Common myeloid progenitor, CD34-positive (primary cell): ENCODE measurements around the gene LSM14A.
"Not testable (repeated sequence)": the region's sequence is repeated elsewhere in the genome, so short reads cannot be mapped to it uniquely, and the experiment has no call there.

Experiments
- CTCF ChIA-PET: fragments of 350-600 bp; sonication (Branson Sonifier 250); formaldehyde crosslinking; loops from one replicate; lab custom pipeline; 2021; ENCODE audit warnings: antibody characterized with exemption; lab: Charles Lee
- POLR2A ChIA-PET: fragments of 350-600 bp; sonication (Branson Sonifier 250); formaldehyde crosslinking; loops from one replicate; lab custom pipeline; 2021; ENCODE audit warnings: antibody characterized with exemption; lab: Charles Lee
- DNase-seq, 3 donors: peaks; one replicate each; pipeline versions ENCODE4 v3.0.0 to v3.0.0-alpha.2; 2013
- H3K27ac ChIP-seq, 2 experiments: 1 replicate in 1 of 2; 2 replicates in 1 of 2; pipeline ENCODE4 v1.7.0; 2013; ENCODE audit warnings: inconsistent platforms in 2 of 2, low read length in 2 of 2, mild to moderate bottlenecking in 2 of 2, low read depth in 1 of 2, moderate library complexity in 1 of 2; ENCODE audit not compliant: severe bottlenecking in 2 of 2, insufficient read depth in 1 of 2, poor library complexity in 1 of 2
- H3K27me3 ChIP-seq, 5 experiments: replicated peaks in 2 of 5; 1 replicate in 3 of 5; 2 replicates in 2 of 5; pipeline versions ENCODE4 v1.6.1 to v1.7.0; 2013; ENCODE audit warnings: low read length in 4 of 5, mild to moderate bottlenecking in 2 of 5, moderate library complexity in 2 of 5, inconsistent platforms in 1 of 5; ENCODE audit not compliant: insufficient read depth in 5 of 5, control insufficient read depth in 4 of 5
- H3K36me3 ChIP-seq, 4 experiments: 1 replicate in 2 of 4; 2 replicates in 2 of 4; pipeline versions ENCODE4 v1.6.1 to v1.7.0; 2013; ENCODE audit warnings: low read length in 3 of 4, control low read depth in 1 of 4, mild to moderate bottlenecking in 1 of 4; ENCODE audit not compliant: control insufficient read depth in 4 of 4, insufficient read depth in 4 of 4
- H3K4me1 ChIP-seq, 4 experiments: 1 replicate in 3 of 4; 2 replicates in 1 of 4; pipeline versions ENCODE4 v1.6.1 to v1.7.1; 2013; ENCODE audit warnings: low read length in 3 of 4, mild to moderate bottlenecking in 3 of 4, control low read depth in 1 of 4, inconsistent platforms in 1 of 4, moderate library complexity in 1 of 4; ENCODE audit not compliant: control insufficient read depth in 4 of 4, insufficient read depth in 4 of 4; ENCODE audit errors: control extremely low read depth in 1 of 4
- H3K4me3 ChIP-seq, 7 experiments: 1 replicate in 4 of 7; 2 replicates in 3 of 7; pipeline versions ENCODE4 v1.5.1 to v1.7.0; 2013; ENCODE audit warnings: mild to moderate bottlenecking in 7 of 7, low read length in 6 of 7, moderate library complexity in 6 of 7, inconsistent platforms in 2 of 7, low read depth in 2 of 7, control low read depth in 1 of 7; ENCODE audit not compliant: insufficient read depth in 4 of 7, control insufficient read depth in 1 of 7; ENCODE audit errors: extremely low read depth in 1 of 7
- H3K9me3 ChIP-seq, 5 experiments: 1 replicate in 4 of 5; 2 replicates in 1 of 5; pipeline versions ENCODE4 v1.6.1 to v1.7.1; 2013; ENCODE audit warnings: low read length in 4 of 5, mild to moderate bottlenecking in 2 of 5, inconsistent platforms in 1 of 5, low read depth in 1 of 5, moderate library complexity in 1 of 5; ENCODE audit not compliant: control insufficient read depth in 4 of 5, insufficient read depth in 2 of 5; ENCODE audit errors: control extremely low read depth in 1 of 5
- WGBS: methylation state at CpG from one replicate; pipeline ENCODE4 v1.1.5; 2013; ENCODE audit not compliant: insufficient coverage; 5-methylcytosine and 5-hydroxymethylcytosine counted together

Gene LSM14A

DNA sequence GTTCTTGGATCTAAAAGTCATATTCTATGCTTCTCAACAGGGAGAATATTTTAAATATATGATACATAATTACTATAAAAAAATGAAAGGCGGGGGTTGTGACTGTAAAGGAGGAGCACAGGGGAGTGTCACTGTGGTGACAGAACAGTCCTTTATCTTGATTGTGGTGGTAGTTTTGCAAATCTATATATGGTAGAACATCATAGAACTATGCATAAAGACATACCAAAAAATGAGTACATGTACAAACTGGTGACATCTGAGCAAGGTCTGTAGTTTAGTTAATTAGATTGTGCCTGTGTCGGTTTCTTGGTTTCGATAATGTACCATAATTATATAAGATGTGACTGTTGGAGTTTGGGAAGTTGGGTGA, 43.3 kb downstream of the LSM14A start:
- ChIA-PET POLR2A (interaction anchor here (0.7 kb wide), 1 partner anchor 31 kb away, joined by 4 read pairs; no protein-coding TSS in a partner anchor), CTCF (no interaction called here)
- Histone ChIP-seq H3K27me3 (no peaks in the 10 kb centered on the region), H3K9me3 (no peaks in the 10 kb centered on the region), H3K36me3 (peaks cover 16 to 48% (median 30%) of the 10 kb centered on the region in 4 experiments), H3K4me1 (peaks cover 9 to 17% (median 15%) of the 10 kb centered on the region in 4 experiments), H3K4me3 (no peak overlapping the region), H3K27ac (no peak overlapping the region)
- no peak for DNase-seq
- no CpG with 5 or more reads among the region's 3 CpGs for WGBS

GRCh38 chr19:34216745-34217219, 44.5 kb downstream of the LSM14A start:
- DNase-seq, POLR2A ChIA-PET, H3K4me3 ChIP-seq, H3K9me3 ChIP-seq, H3K27ac ChIP-seq, H3K27me3 ChIP-seq: not testable (repeated sequence)
- 98% methylated on average over 5 of the region's 14 CpGs for WGBS
- peaks cover 9 to 17% (median 15%) of the 10 kb centered on the region in 4 experiments for H3K4me1 ChIP-seq
- CTCF ChIA-PET, result interaction anchor here (0.6 to 0.7 kb wide), 2 partner anchors 44 to 182 kb away, joined by 3 read pairs; no protein-coding TSS in a partner anchor
- peaks cover 18 to 50% (median 34%) of the 10 kb centered on the region in 4 experiments for H3K36me3 ChIP-seq

GRCh38 chr19:34217952-34218817, 45.9 kb downstream of the LSM14A start:
- Histone ChIP-seq H3K4me1 (peaks cover 9 to 17% (median 15%) of the 10 kb centered on the region in 4 experiments), H3K36me3 (peaks cover 25 to 52% (median 41%) of the 10 kb centered on the region in 4 experiments), H3K27me3 (no peaks in the 10 kb centered on the region), H3K4me3 (peak overlapping the region in 1 of 7 experiments; percentile 42), H3K9me3 (no peaks in the 10 kb centered on the region), H3K27ac (no peak overlapping the region)
- DNase-seq, result peak; percentile 85 to 94 (median 94)
- CTCF ChIA-PET, result interaction anchor here (1.2 kb wide), 1 partner anchor 421 kb away, joined by 3 read pairs; the partner anchor contains the start of gene KCTD15
- POLR2A ChIA-PET, result interaction anchor here (0.7 kb wide), 1 partner anchor 55 kb away, joined by 4 read pairs; no protein-coding TSS in a partner anchor
- 52% methylated on average over 12 of the region's 18 CpGs for WGBS

- H3K27me3 ChIP-seq, result no peaks in the 10 kb centered on the region
- H3K27ac ChIP-seq, result no peak overlapping the region
- 100% methylated on average over 1 of the region's 2 CpGs for WGBS
- peaks cover 9 to 17% (median 15%) of the 10 kb centered on the region in 4 experiments for H3K4me1 ChIP-seq
- H3K36me3 ChIP-seq, result peaks cover 25 to 57% (median 45%) of the 10 kb centered on the region in 4 experiments
- ChIA-PET POLR2A (no interaction called here), CTCF (interaction anchor here (1.0 to 1.3 kb wide), 3 partner anchors 10 to 422 kb away, joined by 3 to 4 read pairs (median 3); partner anchors contain the start of gene KCTD15)
- no peaks in the 10 kb centered on the region for H3K9me3 ChIP-seq
- no peak for DNase-seq
- H3K4me3 ChIP-seq, result peak overlapping the region in 1 of 7 experiments; percentile 42
Observed at GRCh38 chr19:34218818-34219164, 46.5 kb downstream of the LSM14A start.

DNA sequence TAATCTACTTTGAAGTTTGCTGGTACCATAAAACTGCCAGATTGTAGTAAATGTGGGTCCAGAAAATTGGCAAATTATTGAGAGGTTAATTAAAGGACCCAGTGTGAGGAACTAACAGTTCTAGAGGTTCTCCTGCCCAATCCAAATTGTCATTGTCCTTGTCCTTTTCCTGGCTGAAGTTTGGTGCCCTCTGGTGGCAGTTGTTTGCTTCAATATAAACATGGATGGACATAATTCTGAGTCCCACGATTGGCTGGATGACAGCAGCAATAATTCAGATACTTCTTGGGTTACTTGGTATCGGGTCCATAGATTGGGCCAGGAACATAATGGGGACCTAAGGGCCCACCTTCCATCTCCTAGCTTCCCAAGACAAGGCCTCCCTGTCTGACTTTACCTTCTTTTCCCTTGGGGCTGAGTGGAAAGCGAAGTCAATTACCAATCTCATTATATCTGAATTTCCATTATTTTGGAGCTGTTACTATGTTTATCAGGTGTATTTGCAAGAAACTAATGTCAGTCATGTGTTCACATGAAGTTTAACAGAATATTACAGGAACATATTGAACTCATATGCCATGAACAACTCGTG, 48.3 kb downstream of the LSM14A start:
- POLR2A ChIA-PET, result interaction anchor here (0.6 kb wide), 1 partner anchor 47 kb away, joined by 3 read pairs; no protein-coding TSS in a partner anchor
- Histone ChIP-seq H3K9me3 (no peaks in the 10 kb centered on the region), H3K27ac (no peak overlapping the region), H3K4me1 (peaks cover 15 to 32% (median 25%) of the 10 kb centered on the region in 4 experiments), H3K4me3 (no peak overlapping the region), H3K36me3 (peaks cover 30 to 59% (median 47%) of the 10 kb centered on the region in 4 experiments), H3K27me3 (no peaks in the 10 kb centered on the region)
- CTCF ChIA-PET, result interaction anchor here (0.7 to 1.4 kb wide), 6 partner anchors 11 to 177 kb away, joined by 3 to 5 read pairs (median 4); no protein-coding TSS in a partner anchor
- 100% methylated on average over 1 of the region's 4 CpGs for WGBS
- peak; percentile 80 to 85 (median 82) for DNase-seq

GRCh38 chr19:34222386-34222785, 50.1 kb downstream of the LSM14A start:
- Histone ChIP-seq H3K36me3 (peaks cover 32 to 67% (median 52%) of the 10 kb centered on the region in 4 experiments), H3K27ac (no peak overlapping the region), H3K27me3 (no peaks in the 10 kb centered on the region), H3K4me1 (peaks cover 16 to 35% (median 28%) of the 10 kb centered on the region in 4 experiments), H3K9me3 (no peaks in the 10 kb centered on the region), H3K4me3 (no peak overlapping the region)
- DNase-seq, result no peak
- WGBS, result 83% methylated on average over 1 of the region's 1 CpG
- ChIA-PET CTCF (interaction anchor here (0.7 kb wide), 1 partner anchor 36 kb away, joined by 3 read pairs; no protein-coding TSS in a partner anchor), POLR2A (no interaction called here)
